B cell (primary cell): ENCODE measurements around the gene LHX2. TPM values are rescaled to one million over a fixed set of nuclear protein-coding genes. Genes with fewer than 3 reads are reported as not detected.

Source experiments
- ATAC-seq: fragments of 200-7000 bp; cut with Tn5 transposase; one replicate; pipeline ENCODE4 v1.10.0; 2021; ENCODE audit warnings: low read depth, mild to moderate bottlenecking, moderate number of reproducible peaks, moderate library complexity
- CTCF ChIA-PET: fragments of 350-600 bp; sonication (Branson Sonifier 250); formaldehyde crosslinking; loops from one replicate; lab custom pipeline; 2021; ENCODE audit warnings: antibody characterized with exemption, inconsistent platforms; lab: Charles Lee
- POLR2A ChIA-PET: fragments of 350-600 bp; sonication (Branson Sonifier 250); formaldehyde crosslinking; loops from one replicate; lab custom pipeline; 2021; ENCODE audit warnings: antibody characterized with exemption; lab: Charles Lee
- DNase-seq: peaks from one replicate; pipeline ENCODE4 v3.0.0; 2013
- H2AFZ ChIP-seq: 2 replicates; pipeline ENCODE4 v1.6.1; 2012; ENCODE audit warnings: mild to moderate bottlenecking, low read depth, low read length; ENCODE audit not compliant: insufficient read depth, poor library complexity, severe bottlenecking
- H3K27ac ChIP-seq, 2 donors: 1 replicate in 1 of 2; 2 replicates in 1 of 2; pipeline ENCODE4 v1.5.1; 2012 to 2013; ENCODE audit warnings: low read length in 2 of 2, mild to moderate bottlenecking in 2 of 2, moderate library complexity in 1 of 2
- H3K27me3 ChIP-seq, 4 experiments: fragments of 200-600 bp in 1 of 4; sonication (generic) in 1 of 4; replicated peaks in 1 of 4; 1 replicate in 2 of 4; 2 replicates in 2 of 4; pipeline versions ENCODE4 v1.6.1 to v1.7.0; 2013 to 2016; ENCODE audit warnings: low read length in 3 of 4, mild to moderate bottlenecking in 2 of 4, mixed read lengths in 1 of 4, moderate library complexity in 1 of 4; ENCODE audit not compliant: insufficient read depth in 4 of 4, control insufficient read depth in 3 of 4; ENCODE audit errors: control extremely low read depth in 1 of 4
- H3K36me3 ChIP-seq, 2 experiments: replicated peaks in 1 of 2; 1 replicate in 1 of 2; 2 replicates in 1 of 2; pipeline versions ENCODE4 v1.6.1 to v1.7.1; 2013; ENCODE audit warnings: low read length in 1 of 2; ENCODE audit not compliant: insufficient read depth in 2 of 2, control insufficient read depth in 1 of 2; ENCODE audit errors: control extremely low read depth in 1 of 2, extremely low read depth in 1 of 2
- H3K4me1 ChIP-seq, 2 donors: fragments of 200-600 bp in 1 of 2; sonication (generic) in 1 of 2; 1 replicate in 1 of 2; 2 replicates in 1 of 2; pipeline versions ENCODE4 v1.5.1 to v1.6.1; 2013 to 2017; ENCODE audit warnings: low read length in 2 of 2; ENCODE audit not compliant: control insufficient read depth in 2 of 2, insufficient read depth in 2 of 2
- H3K4me2 ChIP-seq: replicated peaks from 2 replicates; pipeline ENCODE3; 2012; ENCODE audit warnings: mild to moderate bottlenecking, low read depth, low read length; ENCODE audit not compliant: poor library complexity, severe bottlenecking
- H3K4me3 ChIP-seq, 5 experiments: fragments of 200-600 bp in 1 of 5; sonication (generic) in 1 of 5; 1 replicate in 3 of 5; 2 replicates in 2 of 5; pipeline versions ENCODE4 v1.5.1 to v1.7.0; 2011 to 2016; ENCODE audit warnings: low read length in 4 of 5, mild to moderate bottlenecking in 4 of 5, low read depth in 2 of 5, control low read depth in 1 of 5, moderate library complexity in 1 of 5; ENCODE audit not compliant: insufficient read depth in 1 of 5; ENCODE audit errors: control extremely low read depth in 1 of 5, extremely low read depth in 1 of 5
- H3K79me2 ChIP-seq: fragments of 200-600 bp; sonication (generic); one replicate; pipeline ENCODE4 v1.6.0; 2016; ENCODE audit warnings: low read length; ENCODE audit not compliant: control insufficient read depth, insufficient read depth
- H3K9ac ChIP-seq: fragments of 200-600 bp; sonication (generic); 2 replicates; pipeline ENCODE4 v1.6.1; 2017; ENCODE audit warnings: mild to moderate bottlenecking, low read length, moderate library complexity
- H3K9me3 ChIP-seq, 3 donors: one replicate each; pipeline versions ENCODE4 v1.6.1 to v1.7.1; 2013; ENCODE audit warnings: low read length in 2 of 3; ENCODE audit not compliant: control insufficient read depth in 2 of 3, insufficient read depth in 1 of 3; ENCODE audit errors: control extremely low read depth in 1 of 3
- H4K20me1 ChIP-seq: 2 replicates; pipeline ENCODE4 v1.6.0; 2012; ENCODE audit warnings: mild to moderate bottlenecking, low read length; ENCODE audit not compliant: insufficient read depth, control insufficient read depth, poor library complexity, severe bottlenecking
- H3K27ac Mint-ChIP-seq: one replicate; pipeline ENCODE4 v1.8.0; 2021; ENCODE audit warnings: mixed read lengths
- H3K27me3 Mint-ChIP-seq: one replicate; pipeline ENCODE4 v1.8.0; 2021; ENCODE audit warnings: mixed read lengths
- H3K4me1 Mint-ChIP-seq: one replicate; pipeline ENCODE4 v1.8.0; 2021; ENCODE audit warnings: mixed read lengths
- H3K4me3 Mint-ChIP-seq: one replicate; pipeline ENCODE4 v1.8.0; 2021; ENCODE audit warnings: mixed read lengths
- H3K9me3 Mint-ChIP-seq: one replicate; pipeline ENCODE4 v1.8.0; 2022; ENCODE audit warnings: mixed read lengths; ENCODE audit not compliant: insufficient read depth
- EZH2 ChIP-seq: IDR thresholded peaks from 2 replicates; pipeline ENCODE4 v1.6.1; 2012; ENCODE audit warnings: borderline replicate concordance, low read depth, mild to moderate bottlenecking, moderate library complexity, low read length; ENCODE audit not compliant: insufficient read depth, poor library complexity, severe bottlenecking
- WGBS: methylation state at CpG from one replicate; pipeline ENCODE4 v1.1.5; 2013; ENCODE audit warnings: missing lambda C conversion rate; ENCODE audit not compliant: insufficient coverage; 5-methylcytosine and 5-hydroxymethylcytosine counted together
- intact Hi-C: fragments of 100-400 bp; cut with micrococcal nuclease; formaldehyde crosslinking; loops from one replicate; pipeline ENCODE4 v1.10.0; 2022
- polyA plus RNA-seq: library from polyadenylated mRNA; depleted of rRNA; stranded (reverse); fragments of >200 nt; gene quantifications from 2 replicates; pipeline ENCODE4 v1.2.3, GENCODE V29; 2012
- total RNA-seq, 2 donors: library from RNA; stranded (reverse); fragments of 120-200 nt in 1 of 2; gene quantifications; 1 replicate in 1 of 2; 2 replicates in 1 of 2; pipeline versions ENCODE4 v1.2.3 to v1.2.4, GENCODE V29; 2013 to 2022
- TF ChIP-seq, protein P1 (sequence below): fragments of 200-600 bp; IDR thresholded peaks from one replicate; pipeline ENCODE4 v1.8.0; 2022; ENCODE audit warnings: antibody characterized with exemption, mild to moderate bottlenecking

LHX2 gene
- total and polyA plus RNA-seq, 2 donors (not counting 1 experiment from before 2014, with no cell fraction given) = 0.66 TPM; not detected in 1

DNA sequence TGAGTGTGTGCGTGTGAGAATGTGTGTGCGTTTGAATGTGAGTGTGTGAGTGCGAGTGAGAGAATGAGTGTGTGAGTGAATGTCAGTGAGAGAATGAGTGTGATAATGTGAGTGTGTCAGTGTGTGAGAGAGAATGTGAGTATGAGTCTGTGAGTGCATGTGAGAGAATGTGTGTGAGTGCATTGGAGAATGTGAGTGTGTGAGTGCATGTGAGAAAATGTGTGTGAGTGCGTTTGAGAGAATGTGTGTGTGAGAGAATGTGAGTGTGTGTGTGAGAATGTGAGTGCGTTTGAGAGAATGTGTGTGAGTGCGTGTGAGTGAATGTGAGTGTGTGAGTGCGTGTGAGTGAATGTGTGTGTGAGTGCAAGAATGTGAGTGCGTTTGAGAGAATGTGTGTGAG, 39.0 kb upstream of the LHX2 start:
- Mint-ChIP-seq H3K9me3 (no peaks in the 10 kb centered on the region), H3K4me3 (no peak overlapping the region), H3K27me3 (peaks cover 11% of the 10 kb centered on the region), H3K4me1 (no peaks in the 10 kb centered on the region), H3K27ac (no peak overlapping the region)
- 94% methylated on average over 8 of the region's 8 CpGs for WGBS
- ATAC-seq = no peak
- Histone ChIP-seq H3K9ac (no peak overlapping the region), H3K27ac (no peak overlapping the region), H3K4me1 (no peaks in the 10 kb centered on the region), H3K9me3 (peaks cover 0 to 17% (median 0%) of the 10 kb centered on the region in 3 donors), H3K27me3 (peaks cover 0 to 25% (median 5%) of the 10 kb centered on the region in 4 experiments), H2AFZ (no peak overlapping the region), H3K4me3 (no peak overlapping the region), H3K36me3 (no peaks in the 10 kb centered on the region), H3K4me2 (no peak overlapping the region), H3K79me2 (no peaks in the 10 kb centered on the region), H4K20me1 (no peaks in the 10 kb centered on the region)
- intact Hi-C loops = no loop called here
- CTCF ChIA-PET = no interaction called here
- POLR2A ChIA-PET = no interaction called here
- DNase-seq = no peak
- no peak for TF ChIP-seq EZH2
- TF ChIP-seq, protein P1, sequence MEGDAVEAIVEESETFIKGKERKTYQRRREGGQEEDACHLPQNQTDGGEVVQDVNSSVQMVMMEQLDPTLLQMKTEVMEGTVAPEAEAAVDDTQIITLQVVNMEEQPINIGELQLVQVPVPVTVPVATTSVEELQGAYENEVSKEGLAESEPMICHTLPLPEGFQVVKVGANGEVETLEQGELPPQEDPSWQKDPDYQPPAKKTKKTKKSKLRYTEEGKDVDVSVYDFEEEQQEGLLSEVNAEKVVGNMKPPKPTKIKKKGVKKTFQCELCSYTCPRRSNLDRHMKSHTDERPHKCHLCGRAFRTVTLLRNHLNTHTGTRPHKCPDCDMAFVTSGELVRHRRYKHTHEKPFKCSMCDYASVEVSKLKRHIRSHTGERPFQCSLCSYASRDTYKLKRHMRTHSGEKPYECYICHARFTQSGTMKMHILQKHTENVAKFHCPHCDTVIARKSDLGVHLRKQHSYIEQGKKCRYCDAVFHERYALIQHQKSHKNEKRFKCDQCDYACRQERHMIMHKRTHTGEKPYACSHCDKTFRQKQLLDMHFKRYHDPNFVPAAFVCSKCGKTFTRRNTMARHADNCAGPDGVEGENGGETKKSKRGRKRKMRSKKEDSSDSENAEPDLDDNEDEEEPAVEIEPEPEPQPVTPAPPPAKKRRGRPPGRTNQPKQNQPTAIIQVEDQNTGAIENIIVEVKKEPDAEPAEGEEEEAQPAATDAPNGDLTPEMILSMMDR = no peak

DNA sequence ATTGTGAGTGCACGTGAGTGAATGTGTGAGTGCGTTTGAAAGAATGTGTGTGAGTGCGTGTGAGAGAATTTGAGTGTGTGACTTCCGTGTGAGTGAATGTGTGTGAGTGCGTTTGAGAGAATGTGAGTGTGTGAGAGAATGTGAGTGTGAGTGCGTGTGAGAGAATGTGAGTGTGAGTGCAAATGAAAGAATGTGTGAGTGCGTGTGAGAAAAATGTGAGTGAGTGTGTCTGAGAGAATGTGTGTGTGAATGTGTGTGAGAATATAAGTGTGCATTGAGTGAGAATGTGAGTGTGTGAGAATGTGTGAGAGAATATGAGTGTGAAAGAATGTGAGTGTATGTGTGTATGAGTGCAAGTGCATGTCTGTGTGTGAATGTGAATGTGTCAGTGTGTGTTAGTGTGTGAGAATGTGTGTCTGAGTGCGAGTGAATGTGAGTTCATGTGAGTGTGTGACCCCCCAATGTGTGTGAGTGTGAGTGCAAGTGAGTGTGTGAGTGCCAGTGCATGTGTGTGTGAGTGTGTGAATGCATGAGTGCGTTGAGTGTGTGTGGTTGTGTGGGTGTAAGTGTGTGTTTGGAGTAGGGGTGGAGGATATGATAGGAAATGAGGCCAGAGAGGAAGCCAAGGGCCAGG, 37.9 kb upstream of the LHX2 start:
- no peaks in the 10 kb centered on the region for H3K4me1 ChIP-seq
- ChIA-PET CTCF (no interaction called here), POLR2A (no interaction called here)
- no peaks in the 10 kb centered on the region for H3K79me2 ChIP-seq
- no peak overlapping the region for H3K4me3 ChIP-seq
- H3K27ac ChIP-seq = no peak overlapping the region
- no peak overlapping the region for H3K27ac Mint-ChIP-seq
- peaks cover 0 to 22% (median 5%) of the 10 kb centered on the region in 4 experiments for H3K27me3 ChIP-seq
- H3K9me3 ChIP-seq = peaks cover 0 to 17% (median 0%) of the 10 kb centered on the region in 3 donors
- H3K36me3 ChIP-seq = no peaks in the 10 kb centered on the region
- no peak overlapping the region for H3K4me3 Mint-ChIP-seq
- H2AFZ ChIP-seq = no peak overlapping the region
- H3K4me2 ChIP-seq = no peak overlapping the region
- no peak for TF ChIP-seq EZH2
- TF ChIP-seq, protein P1 = no peak
- H4K20me1 ChIP-seq = no peaks in the 10 kb centered on the region
- peaks cover 7% of the 10 kb centered on the region for H3K27me3 Mint-ChIP-seq
- 82% methylated on average over 9 of the region's 9 CpGs for WGBS
- no peak for ATAC-seq
- no peaks in the 10 kb centered on the region for H3K4me1 Mint-ChIP-seq
- H3K9me3 Mint-ChIP-seq = no peaks in the 10 kb centered on the region
- no peak for DNase-seq
- H3K9ac ChIP-seq = no peak overlapping the region
- intact Hi-C loops = no loop called here
